Gastroesophageal sphincter (tissue), 4 donors: Measurements from ENCODE around the gene AMPD2. TPM values are rescaled to one million over a fixed set of nuclear protein-coding genes. Genes with fewer than 3 reads are reported as not detected.

Experiments
- ATAC-seq: fragments of 150-250 bp; one replicate; pipeline ENCODE4 v1.9.1; 2016; ENCODE audit warnings: mild to moderate bottlenecking, moderate library complexity
- H3K27ac ChIP-seq, 4 donors: fragments of 200-600 bp; sonication (generic) in 3 of 4; 1 replicate in 3 of 4; 2 replicates in 1 of 4; pipeline ENCODE4 v1.5.1; 2016 to 2019
- H3K27me3 ChIP-seq: fragments of 200-600 bp; sonication (generic); one replicate; pipeline ENCODE4 v1.5.1; 2019
- H3K36me3 ChIP-seq, 2 donors: fragments of 200-600 bp; sonication (generic); one replicate each; pipeline ENCODE4 v1.5.1; 2019; ENCODE audit warnings: control low read depth in 1 of 2
- H3K4me1 ChIP-seq, 3 donors: fragments of 200-600 bp; sonication (generic); 1 replicate in 2 of 3; 2 replicates in 1 of 3; pipeline ENCODE4 v1.5.1; 2016 to 2019; ENCODE audit warnings: control low read depth in 2 of 3
- H3K4me3 ChIP-seq, 2 donors: fragments of 200-600 bp; sonication (generic); one replicate each; pipeline ENCODE4 v1.5.1; 2019; ENCODE audit warnings: mild to moderate bottlenecking in 1 of 2, moderate library complexity in 1 of 2
- H3K9me3 ChIP-seq, 3 donors: fragments of 200-600 bp; sonication (generic); one replicate each; pipeline ENCODE4 v1.5.1; 2017 to 2019; ENCODE audit warnings: control low read depth in 2 of 3
- EP300 ChIP-seq: sonication (generic); formaldehyde crosslinking; IDR thresholded peaks from one replicate; pipeline ENCODE4 v1.6.1; 2017; ENCODE audit warnings: antibody characterized with exemption, mild to moderate bottlenecking
- POLR2A ChIP-seq, 2 donors: fragments of 450-650 bp; IDR thresholded peaks; one replicate each; pipeline ENCODE4 v1.6.1; 2017; ENCODE audit warnings: antibody characterized with exemption in 2 of 2, mild to moderate bottlenecking in 2 of 2, moderate library complexity in 1 of 2
- POLR2AphosphoS5 ChIP-seq: sonication (generic); formaldehyde crosslinking; IDR thresholded peaks from one replicate; pipeline ENCODE4 v1.6.1; 2017; ENCODE audit warnings: antibody characterized with exemption
- WGBS, 2 donors: methylation state at CpG; one replicate each; pipeline ENCODE4 v1.1.5; 2018; ENCODE audit warnings: low coverage in 1 of 2; 5-methylcytosine and 5-hydroxymethylcytosine counted together
- total RNA-seq, 4 donors: library from RNA; depleted of rRNA; stranded (reverse); fragments of >200 nt; gene quantifications; one replicate each; pipeline ENCODE4 v1.1.0, GENCODE V29; 2016
- TF ChIP-seq, protein P1 (sequence below), 4 experiments: fragments of 200-600 bp in 2 of 4; fragments of 450-650 bp in 2 of 4; sonication (generic) in 1 of 4; IDR thresholded peaks; one replicate each; pipeline ENCODE4 v1.5.1; 2017 to 2019; ENCODE audit warnings: antibody characterized with exemption in 4 of 4, mild to moderate bottlenecking in 2 of 4, moderate library complexity in 2 of 4

The AMPD2 gene
- total RNA-seq, 4 donors from 2014 or later, result 28.9 to 38.0 (median 35.6) TPM

DNA sequence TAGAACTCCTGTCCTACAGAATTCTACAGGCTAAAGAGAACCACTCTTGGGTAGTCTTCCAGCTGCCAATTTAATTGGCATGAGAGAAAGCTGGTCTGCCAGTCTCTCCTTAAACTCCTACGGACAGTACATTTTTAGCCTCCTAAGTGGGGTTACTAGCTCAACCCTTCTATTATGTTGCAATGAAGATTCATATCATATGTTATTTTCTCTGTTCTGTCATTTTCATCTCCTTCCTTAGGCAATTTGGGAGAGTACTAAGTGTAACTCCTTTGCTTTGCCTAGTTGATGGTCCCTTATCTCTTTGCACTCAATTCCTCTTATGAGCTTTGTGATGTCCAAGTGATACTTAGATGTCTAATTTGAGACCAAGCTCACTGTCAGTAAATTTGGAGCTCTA, 14.3 kb upstream of the AMPD2 start:
- WGBS, 2 donors, result 40 to 100% methylated on average over 1 of the region's 1 CpG
- TF ChIP-seq, protein P1, sequence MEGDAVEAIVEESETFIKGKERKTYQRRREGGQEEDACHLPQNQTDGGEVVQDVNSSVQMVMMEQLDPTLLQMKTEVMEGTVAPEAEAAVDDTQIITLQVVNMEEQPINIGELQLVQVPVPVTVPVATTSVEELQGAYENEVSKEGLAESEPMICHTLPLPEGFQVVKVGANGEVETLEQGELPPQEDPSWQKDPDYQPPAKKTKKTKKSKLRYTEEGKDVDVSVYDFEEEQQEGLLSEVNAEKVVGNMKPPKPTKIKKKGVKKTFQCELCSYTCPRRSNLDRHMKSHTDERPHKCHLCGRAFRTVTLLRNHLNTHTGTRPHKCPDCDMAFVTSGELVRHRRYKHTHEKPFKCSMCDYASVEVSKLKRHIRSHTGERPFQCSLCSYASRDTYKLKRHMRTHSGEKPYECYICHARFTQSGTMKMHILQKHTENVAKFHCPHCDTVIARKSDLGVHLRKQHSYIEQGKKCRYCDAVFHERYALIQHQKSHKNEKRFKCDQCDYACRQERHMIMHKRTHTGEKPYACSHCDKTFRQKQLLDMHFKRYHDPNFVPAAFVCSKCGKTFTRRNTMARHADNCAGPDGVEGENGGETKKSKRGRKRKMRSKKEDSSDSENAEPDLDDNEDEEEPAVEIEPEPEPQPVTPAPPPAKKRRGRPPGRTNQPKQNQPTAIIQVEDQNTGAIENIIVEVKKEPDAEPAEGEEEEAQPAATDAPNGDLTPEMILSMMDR (IDR thresholded peaks at IDR 0.05), result no peak
- TF ChIP-seq POLR2AphosphoS5, result no peak
- TF ChIP-seq POLR2A (IDR thresholded peaks at IDR 0.05), result no peak
- no peak for TF ChIP-seq EP300
- no peak for ATAC-seq

DNA sequence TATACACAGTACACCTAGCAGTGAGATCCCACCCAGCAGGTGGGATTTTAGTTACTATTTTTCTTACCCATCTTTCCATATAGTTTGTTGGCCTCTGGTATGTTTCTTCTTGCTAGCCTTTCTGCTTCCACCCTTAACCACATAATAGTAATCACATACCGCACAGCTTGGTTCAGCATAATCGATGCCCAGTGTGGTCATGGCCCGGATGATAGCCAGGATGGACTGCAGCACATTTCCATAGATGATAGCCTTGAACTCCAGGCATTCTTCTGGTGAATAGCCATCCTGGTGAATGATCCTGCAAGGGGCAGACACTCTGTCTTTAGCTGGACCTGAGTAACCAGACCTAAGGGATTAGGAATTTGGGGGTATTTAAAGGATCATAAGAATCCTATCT, 9.8 kb upstream of the AMPD2 start:
- TF ChIP-seq EP300, result no peak
- TF ChIP-seq POLR2A (IDR thresholded peaks at IDR 0.05), result no peak
- no peak for TF ChIP-seq POLR2AphosphoS5
- TF ChIP-seq, protein P1 (IDR thresholded peaks at IDR 0.05), result no peak
- H3K4me1 ChIP-seq, result no peaks in the 10 kb centered on the region
- H3K9me3 ChIP-seq, result no peaks in the 10 kb centered on the region
- WGBS, 2 donors, result 100% methylated on average over 3 of the region's 3 CpGs; no CpG with 5 or more reads in 1 of the 2 donors
- ATAC-seq, result no peak
- no peak overlapping the region for H3K4me3 ChIP-seq
- H3K27ac ChIP-seq, result no peak overlapping the region
- H3K27me3 ChIP-seq, result no peaks in the 10 kb centered on the region
- no peaks in the 10 kb centered on the region for H3K36me3 ChIP-seq

More for the DNA sequence above, 14.3 kb upstream of the AMPD2 start:
- Histone ChIP-seq H3K27ac (no peak overlapping the region), H3K9me3 (no peaks in the 10 kb centered on the region), H3K27me3 (no peaks in the 10 kb centered on the region), H3K4me1 (no peaks in the 10 kb centered on the region), H3K4me3 (no peak overlapping the region), H3K36me3 (no peaks in the 10 kb centered on the region)

GRCh38 chr1:109610609-109611307, 8.9 kb upstream of the AMPD2 start:
- Histone ChIP-seq H3K27me3 (no peaks in the 10 kb centered on the region), H3K27ac (no peak overlapping the region), H3K9me3 (no peaks in the 10 kb centered on the region), H3K4me1 (no peaks in the 10 kb centered on the region), H3K36me3 (no peaks in the 10 kb centered on the region), H3K4me3 (no peak overlapping the region)
- 76 to 83% methylated on average over 2 to 3 of the region's 3 CpGs for WGBS, 2 donors
- TF ChIP-seq POLR2AphosphoS5, result no peak
- no peak for TF ChIP-seq POLR2A (IDR thresholded peaks at IDR 0.05)
- TF ChIP-seq, protein P1 (IDR thresholded peaks at IDR 0.05), result no peak
- ATAC-seq, result no peak

DNA sequence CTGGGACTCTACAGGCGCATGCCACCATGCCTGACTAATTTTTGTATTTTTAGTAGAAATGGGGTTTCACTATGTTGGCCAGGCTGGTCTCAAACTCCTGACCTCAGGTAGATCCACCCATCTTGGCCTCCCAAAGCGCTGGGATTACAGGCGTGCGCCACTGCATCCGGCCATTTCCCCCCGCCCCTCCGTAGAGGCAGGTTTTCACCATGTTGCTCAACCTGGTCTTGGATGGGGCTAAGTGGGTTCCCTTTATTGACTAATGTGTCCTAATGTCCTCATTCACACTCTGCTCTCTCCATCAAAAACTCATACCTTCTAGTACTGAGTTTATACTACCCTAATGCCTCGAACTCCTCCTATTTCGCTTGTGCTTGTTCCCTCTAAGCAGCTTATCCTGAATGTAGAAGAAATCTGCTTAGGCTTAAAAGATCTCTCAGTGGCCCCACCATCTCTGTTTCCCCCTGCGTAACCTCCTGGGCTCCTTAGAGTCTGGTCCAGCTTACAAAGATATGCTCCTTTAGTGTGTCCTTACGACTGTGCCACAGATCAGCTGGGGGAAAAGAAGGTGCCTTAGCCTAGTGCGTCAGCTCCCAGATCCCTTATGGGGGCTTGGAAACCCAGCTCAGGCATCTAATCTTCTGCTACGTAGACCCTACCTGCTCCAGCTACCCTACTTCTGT, 8.2 kb upstream of the AMPD2 start:
- Histone ChIP-seq H3K36me3 (no peaks in the 10 kb centered on the region), H3K27ac (no peak overlapping the region), H3K27me3 (no peaks in the 10 kb centered on the region), H3K4me3 (no peak overlapping the region), H3K9me3 (no peaks in the 10 kb centered on the region), H3K4me1 (no peaks in the 10 kb centered on the region)
- 59 to 96% methylated on average over 3 to 13 of the region's 13 CpGs for whole genome bisulfite sequencing, 2 donors
- no peak for ATAC-seq
- TF ChIP-seq POLR2A (IDR thresholded peaks at IDR 0.05), result no peak

DNA sequence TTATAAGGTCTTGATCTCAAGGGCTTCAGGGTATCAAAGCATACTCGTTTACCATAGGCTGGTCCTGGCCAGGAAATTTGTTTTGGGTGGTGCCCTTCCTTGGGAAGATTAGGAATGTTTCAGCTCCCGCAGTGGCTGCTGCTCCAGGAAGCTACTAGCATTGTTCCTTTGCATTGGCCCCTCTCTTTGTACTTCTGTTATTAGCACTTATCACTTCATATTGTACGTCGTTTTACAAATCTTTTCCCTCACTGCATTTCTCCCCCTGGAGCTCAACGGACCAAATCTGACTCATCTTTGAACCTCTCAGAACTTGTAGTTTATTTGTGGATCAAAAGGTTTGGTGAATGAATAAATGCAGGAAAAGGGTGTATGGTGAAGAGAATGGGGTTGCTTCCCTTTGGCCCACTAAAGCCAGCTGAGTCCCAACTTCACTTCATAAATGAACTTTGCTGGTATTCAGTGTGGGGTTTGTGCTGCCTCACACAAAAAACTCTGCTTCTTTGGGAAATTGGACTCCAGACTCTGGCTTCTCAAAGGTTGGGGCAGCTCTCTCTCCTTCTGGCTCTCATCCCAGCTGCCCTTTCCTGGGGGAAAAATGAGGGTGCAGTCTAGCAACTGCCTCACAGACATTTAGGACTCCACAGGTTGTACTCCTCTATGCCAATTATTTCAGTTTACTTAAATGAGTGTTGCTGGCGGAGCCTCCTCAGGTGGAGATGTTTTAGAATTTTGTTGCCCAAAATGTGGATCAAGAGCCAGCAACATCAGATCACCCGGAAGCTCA, 6.1 kb upstream of the AMPD2 start:
- Histone ChIP-seq H3K9me3 (no peaks in the 10 kb centered on the region), H3K27me3 (no peaks in the 10 kb centered on the region), H3K27ac (no peak overlapping the region), H3K36me3 (no peaks in the 10 kb centered on the region), H3K4me1 (peaks cover 0 to under 1% (median 0%) of the 10 kb centered on the region in 3 donors), H3K4me3 (no peak overlapping the region)
- 39 to 41% methylated on average over 5 to 7 of the region's 7 CpGs for WGBS, 2 donors
- ATAC-seq, result no peak
- TF ChIP-seq, protein P1 (IDR thresholded peaks at IDR 0.05), result no peak
- TF ChIP-seq EP300, result no peak
- TF ChIP-seq POLR2A (IDR thresholded peaks at IDR 0.05), result no peak
- TF ChIP-seq POLR2AphosphoS5, result no peak
